ENCODE results near the gene MEGF10.

DNA sequence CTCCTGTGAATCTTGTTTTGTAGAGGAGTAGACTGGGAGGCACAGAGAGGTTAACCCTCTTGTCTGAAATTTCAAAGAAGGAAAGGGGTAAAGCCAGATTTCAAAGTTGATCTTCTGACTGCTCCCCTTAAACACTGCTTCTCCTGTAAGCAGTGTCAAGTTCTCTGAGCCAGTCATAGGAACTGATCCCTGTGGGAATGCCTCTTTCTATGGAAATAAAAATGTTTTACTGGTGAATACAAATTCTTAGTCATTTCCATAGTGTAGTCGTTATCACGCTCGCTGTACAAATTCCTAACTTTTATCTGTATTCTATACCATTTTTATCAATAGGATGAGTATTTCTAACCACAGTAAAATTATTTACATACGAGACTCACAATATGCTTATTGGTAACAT lies 160.5 kb downstream of the MEGF10 start:
- TF ChIP-seq, protein P1, sequence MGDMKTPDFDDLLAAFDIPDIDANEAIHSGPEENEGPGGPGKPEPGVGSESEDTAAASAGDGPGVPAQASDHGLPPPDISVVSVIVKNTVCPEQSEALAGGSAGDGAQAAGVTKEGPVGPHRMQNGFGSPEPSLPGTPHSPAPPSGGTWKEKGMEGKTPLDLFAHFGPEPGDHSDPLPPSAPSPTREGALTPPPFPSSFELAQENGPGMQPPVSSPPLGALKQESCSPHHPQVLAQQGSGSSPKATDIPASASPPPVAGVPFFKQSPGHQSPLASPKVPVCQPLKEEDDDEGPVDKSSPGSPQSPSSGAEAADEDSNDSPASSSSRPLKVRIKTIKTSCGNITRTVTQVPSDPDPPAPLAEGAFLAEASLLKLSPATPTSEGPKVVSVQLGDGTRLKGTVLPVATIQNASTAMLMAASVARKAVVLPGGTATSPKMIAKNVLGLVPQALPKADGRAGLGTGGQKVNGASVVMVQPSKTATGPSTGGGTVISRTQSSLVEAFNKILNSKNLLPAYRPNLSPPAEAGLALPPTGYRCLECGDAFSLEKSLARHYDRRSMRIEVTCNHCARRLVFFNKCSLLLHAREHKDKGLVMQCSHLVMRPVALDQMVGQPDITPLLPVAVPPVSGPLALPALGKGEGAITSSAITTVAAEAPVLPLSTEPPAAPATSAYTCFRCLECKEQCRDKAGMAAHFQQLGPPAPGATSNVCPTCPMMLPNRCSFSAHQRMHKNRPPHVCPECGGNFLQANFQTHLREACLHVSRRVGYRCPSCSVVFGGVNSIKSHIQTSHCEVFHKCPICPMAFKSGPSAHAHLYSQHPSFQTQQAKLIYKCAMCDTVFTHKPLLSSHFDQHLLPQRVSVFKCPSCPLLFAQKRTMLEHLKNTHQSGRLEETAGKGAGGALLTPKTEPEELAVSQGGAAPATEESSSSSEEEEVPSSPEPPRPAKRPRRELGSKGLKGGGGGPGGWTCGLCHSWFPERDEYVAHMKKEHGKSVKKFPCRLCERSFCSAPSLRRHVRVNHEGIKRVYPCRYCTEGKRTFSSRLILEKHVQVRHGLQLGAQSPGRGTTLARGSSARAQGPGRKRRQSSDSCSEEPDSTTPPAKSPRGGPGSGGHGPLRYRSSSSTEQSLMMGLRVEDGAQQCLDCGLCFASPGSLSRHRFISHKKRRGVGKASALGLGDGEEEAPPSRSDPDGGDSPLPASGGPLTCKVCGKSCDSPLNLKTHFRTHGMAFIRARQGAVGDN (IDR thresholded peaks at IDR 0.05) = no peak
- TF ChIP-seq ASH2L (IDR thresholded peaks at IDR 0.05; ENCODE audit: borderline replicate concordance, low read depth) (no peak), EZH2 (IDR thresholded peaks at IDR 0.05; ENCODE audit: borderline replicate concordance, control insufficient read depth, low read depth, low read length) (no peak)
- TF ChIP-seq, protein P2, sequence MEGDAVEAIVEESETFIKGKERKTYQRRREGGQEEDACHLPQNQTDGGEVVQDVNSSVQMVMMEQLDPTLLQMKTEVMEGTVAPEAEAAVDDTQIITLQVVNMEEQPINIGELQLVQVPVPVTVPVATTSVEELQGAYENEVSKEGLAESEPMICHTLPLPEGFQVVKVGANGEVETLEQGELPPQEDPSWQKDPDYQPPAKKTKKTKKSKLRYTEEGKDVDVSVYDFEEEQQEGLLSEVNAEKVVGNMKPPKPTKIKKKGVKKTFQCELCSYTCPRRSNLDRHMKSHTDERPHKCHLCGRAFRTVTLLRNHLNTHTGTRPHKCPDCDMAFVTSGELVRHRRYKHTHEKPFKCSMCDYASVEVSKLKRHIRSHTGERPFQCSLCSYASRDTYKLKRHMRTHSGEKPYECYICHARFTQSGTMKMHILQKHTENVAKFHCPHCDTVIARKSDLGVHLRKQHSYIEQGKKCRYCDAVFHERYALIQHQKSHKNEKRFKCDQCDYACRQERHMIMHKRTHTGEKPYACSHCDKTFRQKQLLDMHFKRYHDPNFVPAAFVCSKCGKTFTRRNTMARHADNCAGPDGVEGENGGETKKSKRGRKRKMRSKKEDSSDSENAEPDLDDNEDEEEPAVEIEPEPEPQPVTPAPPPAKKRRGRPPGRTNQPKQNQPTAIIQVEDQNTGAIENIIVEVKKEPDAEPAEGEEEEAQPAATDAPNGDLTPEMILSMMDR (IDR thresholded peaks at IDR 0.05 in 2 of 3, conservative IDR thresholded peaks at IDR 0.05 in 1 of 3; ENCODE audit: control insufficient read depth in 2 of 3, extremely low read depth in 1 of 3, insufficient read depth in 1 of 3, low read depth in 3 of 3, low read length in 3 of 3) = no peak
